ENCODE measurements around the gene ZNF81. TPM values are rescaled to one million over a fixed set of nuclear protein-coding genes. Genes with fewer than 3 reads are reported as not detected.

ZNF81 gene
- total RNA-seq, 2 donors from 2014 or later: 4.5 to 6.2 TPM

DNA sequence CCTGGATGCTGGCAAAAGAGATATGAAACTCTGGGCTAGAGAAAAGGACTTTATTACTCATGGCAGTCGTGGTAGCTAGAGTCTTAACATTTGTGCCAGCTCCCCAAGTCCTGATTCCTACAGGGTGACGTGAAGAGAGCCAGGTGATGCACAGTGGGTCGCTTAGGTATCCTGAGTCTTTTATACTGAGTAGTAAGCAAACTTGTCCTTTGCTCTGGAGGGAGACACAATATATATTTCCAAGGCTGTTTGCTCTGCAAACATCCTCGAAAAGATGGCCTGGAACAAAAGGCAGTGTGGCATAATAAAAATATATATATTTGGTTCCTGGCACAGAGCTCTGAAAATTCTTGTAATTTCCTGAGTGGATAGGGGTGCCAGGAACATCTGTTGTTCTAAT is 23.0 kb downstream of the ZNF81 start:
- H3K4me3 ChIP-seq: no peak overlapping the region
- TF ChIP-seq POLR2AphosphoS5 (IDR thresholded peaks at IDR 0.05) (no peak), POLR2A (IDR thresholded peaks at IDR 0.05) (no peak)
- TF ChIP-seq, protein P1, sequence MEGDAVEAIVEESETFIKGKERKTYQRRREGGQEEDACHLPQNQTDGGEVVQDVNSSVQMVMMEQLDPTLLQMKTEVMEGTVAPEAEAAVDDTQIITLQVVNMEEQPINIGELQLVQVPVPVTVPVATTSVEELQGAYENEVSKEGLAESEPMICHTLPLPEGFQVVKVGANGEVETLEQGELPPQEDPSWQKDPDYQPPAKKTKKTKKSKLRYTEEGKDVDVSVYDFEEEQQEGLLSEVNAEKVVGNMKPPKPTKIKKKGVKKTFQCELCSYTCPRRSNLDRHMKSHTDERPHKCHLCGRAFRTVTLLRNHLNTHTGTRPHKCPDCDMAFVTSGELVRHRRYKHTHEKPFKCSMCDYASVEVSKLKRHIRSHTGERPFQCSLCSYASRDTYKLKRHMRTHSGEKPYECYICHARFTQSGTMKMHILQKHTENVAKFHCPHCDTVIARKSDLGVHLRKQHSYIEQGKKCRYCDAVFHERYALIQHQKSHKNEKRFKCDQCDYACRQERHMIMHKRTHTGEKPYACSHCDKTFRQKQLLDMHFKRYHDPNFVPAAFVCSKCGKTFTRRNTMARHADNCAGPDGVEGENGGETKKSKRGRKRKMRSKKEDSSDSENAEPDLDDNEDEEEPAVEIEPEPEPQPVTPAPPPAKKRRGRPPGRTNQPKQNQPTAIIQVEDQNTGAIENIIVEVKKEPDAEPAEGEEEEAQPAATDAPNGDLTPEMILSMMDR (IDR thresholded peaks at IDR 0.05): no peak
- H3K9me3 ChIP-seq: no peaks in the 10 kb centered on the region
- no peak overlapping the region for H3K27ac ChIP-seq
- H3K4me1 ChIP-seq (replicated peaks): no peaks in the 10 kb centered on the region
- H3K36me3 ChIP-seq: no peaks in the 10 kb centered on the region
- no peaks in the 10 kb centered on the region for H3K27me3 ChIP-seq (replicated peaks; ENCODE audit: insufficient read depth)
- intact Hi-C loops (cut with DNase I): no loop called here
- no peak for DNase-seq (ENCODE audit: low spot score)
- 65% methylated on average over 4 of the region's 4 CpGs for WGBS

DNA sequence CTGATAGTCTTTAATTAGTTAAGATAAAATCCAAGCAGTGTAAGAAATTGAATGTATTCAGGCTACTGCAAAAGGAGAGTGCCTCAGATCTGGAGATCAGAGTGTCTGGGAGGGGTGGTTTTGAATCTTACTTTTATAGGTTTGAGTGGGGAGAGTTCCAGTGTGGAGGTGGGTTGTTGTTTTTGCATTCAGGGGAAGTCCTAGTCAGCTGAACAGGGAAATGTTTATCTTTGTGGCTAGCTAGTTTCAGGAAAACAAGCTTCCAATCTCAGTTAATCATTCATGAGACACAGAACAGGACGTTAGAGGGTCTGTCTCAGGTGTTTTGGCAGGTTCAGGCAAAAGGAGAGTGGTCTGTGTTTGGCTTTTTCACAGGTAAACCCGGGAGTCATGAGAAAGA is 26.0 kb downstream of the ZNF81 start:
- Histone ChIP-seq H3K27me3 (replicated peaks; ENCODE audit: insufficient read depth) (no peaks in the 10 kb centered on the region), H3K4me1 (replicated peaks) (no peaks in the 10 kb centered on the region), H3K9me3 (no peaks in the 10 kb centered on the region), H3K4me3 (no peak overlapping the region), H3K36me3 (no peaks in the 10 kb centered on the region), H3K27ac (no peak overlapping the region)
- WGBS: 32% methylated on average over 2 of the region's 2 CpGs
- DNase-seq (ENCODE audit: low spot score): no peak
- intact Hi-C loops (cut with DNase I): no loop called here
- no peak for TF ChIP-seq POLR2AphosphoS5 (IDR thresholded peaks at IDR 0.05)
- no peak for TF ChIP-seq POLR2A (IDR thresholded peaks at IDR 0.05)
- TF ChIP-seq, protein P1 (IDR thresholded peaks at IDR 0.05): no peak

DNA sequence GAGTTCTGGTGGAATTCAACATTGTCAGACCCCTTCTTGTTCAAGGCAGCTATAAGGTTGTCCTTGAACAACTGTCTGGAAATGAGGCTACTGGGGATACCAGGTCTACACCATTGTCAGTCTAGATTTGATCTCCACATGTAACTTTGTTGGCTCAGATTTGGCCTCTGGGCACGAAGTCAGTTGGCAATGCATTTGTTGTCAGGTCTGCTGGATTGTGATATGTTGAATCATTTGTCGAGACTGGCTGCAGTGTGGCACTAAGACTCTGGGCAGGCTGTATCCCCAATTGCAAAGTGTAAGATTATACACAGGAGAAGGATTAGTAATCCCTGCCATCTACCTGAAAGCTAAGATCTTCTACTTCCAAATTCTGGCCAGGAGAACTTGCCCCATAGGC is 26.5 kb downstream of the ZNF81 start:
- no peaks in the 10 kb centered on the region for H3K4me1 ChIP-seq (replicated peaks)
- TF ChIP-seq POLR2A (IDR thresholded peaks at IDR 0.05) (no peak), POLR2AphosphoS5 (IDR thresholded peaks at IDR 0.05) (no peak)
- TF ChIP-seq, protein P1 (IDR thresholded peaks at IDR 0.05): no peak
- DNase-seq (ENCODE audit: low spot score): peak; percentile 36
- no peak overlapping the region for H3K27ac ChIP-seq
- H3K27me3 ChIP-seq (replicated peaks; ENCODE audit: insufficient read depth): no peaks in the 10 kb centered on the region
- no peaks in the 10 kb centered on the region for H3K9me3 ChIP-seq
- no peak overlapping the region for H3K4me3 ChIP-seq
- 31% methylated on average over 2 of the region's 2 CpGs for WGBS
- intact Hi-C loops (cut with DNase I): no loop called here
- H3K36me3 ChIP-seq: no peaks in the 10 kb centered on the region

DNA sequence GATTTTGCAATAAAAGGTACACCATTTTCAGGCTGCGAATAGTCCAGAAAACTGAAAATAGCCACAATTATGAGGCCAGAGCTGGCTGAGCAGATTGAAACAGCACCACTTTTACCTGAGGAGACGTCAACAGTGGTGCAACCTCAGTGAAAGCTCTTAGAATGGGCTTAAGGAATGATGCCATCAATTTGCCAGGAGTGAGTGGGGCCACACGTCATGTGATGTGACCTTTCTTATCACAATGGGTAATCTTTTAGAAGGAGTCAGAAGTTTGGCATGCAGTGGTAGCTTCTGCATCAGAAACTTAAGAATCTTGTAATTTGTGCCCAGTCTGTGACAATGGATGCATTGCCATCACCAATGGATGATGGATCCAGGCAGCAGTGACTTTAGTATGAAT is 27.6 kb downstream of the ZNF81 start:
- Histone ChIP-seq H3K27ac (no peak overlapping the region), H3K9me3 (no peaks in the 10 kb centered on the region), H3K27me3 (replicated peaks; ENCODE audit: insufficient read depth) (no peaks in the 10 kb centered on the region), H3K4me3 (no peak overlapping the region), H3K36me3 (no peaks in the 10 kb centered on the region), H3K4me1 (replicated peaks) (no peaks in the 10 kb centered on the region)
- 91% methylated on average over 3 of the region's 3 CpGs for WGBS
- no peak for DNase-seq (ENCODE audit: low spot score)
- intact Hi-C loops (cut with DNase I): no loop called here
- no peak for TF ChIP-seq POLR2A (IDR thresholded peaks at IDR 0.05)
- TF ChIP-seq, protein P1 (IDR thresholded peaks at IDR 0.05): no peak
- TF ChIP-seq POLR2AphosphoS5 (IDR thresholded peaks at IDR 0.05): no peak

DNA sequence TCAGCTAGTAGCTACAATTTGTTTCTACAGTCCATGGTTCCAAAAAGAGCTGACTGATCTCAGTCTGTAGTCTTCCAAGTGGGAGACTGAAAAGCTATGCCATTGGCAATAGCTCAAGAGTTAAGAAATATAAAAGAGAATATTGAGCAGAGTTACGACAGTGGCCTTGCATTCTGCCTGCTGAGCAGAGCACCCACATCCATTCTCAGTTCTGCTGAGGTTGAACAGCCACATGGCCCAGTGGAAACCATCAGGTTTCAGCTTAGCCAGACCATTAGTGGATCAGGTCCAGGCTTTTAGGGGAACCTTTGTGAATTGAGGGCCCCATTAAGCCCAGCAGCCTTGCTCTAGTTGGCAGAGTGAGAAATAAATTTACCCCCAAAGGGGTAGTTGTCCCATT is 28.1 kb downstream of the ZNF81 start:
- intact Hi-C loops (cut with DNase I): no loop called here
- 100% methylated on average over 1 of the region's 1 CpG for WGBS
- DNase-seq (ENCODE audit: low spot score): no peak
- TF ChIP-seq, protein P1 (IDR thresholded peaks at IDR 0.05): no peak
- TF ChIP-seq POLR2A (IDR thresholded peaks at IDR 0.05) (no peak), POLR2AphosphoS5 (IDR thresholded peaks at IDR 0.05) (no peak)
- H3K9me3 ChIP-seq: no peaks in the 10 kb centered on the region
- no peaks in the 10 kb centered on the region for H3K27me3 ChIP-seq (replicated peaks; ENCODE audit: insufficient read depth)
- H3K36me3 ChIP-seq: no peaks in the 10 kb centered on the region
- no peak overlapping the region for H3K4me3 ChIP-seq
- H3K4me1 ChIP-seq (replicated peaks): no peaks in the 10 kb centered on the region
- no peak overlapping the region for H3K27ac ChIP-seq

Measured in prostate gland (tissue), 2 donors.